Activated CD8-positive, alpha-beta memory T cell treated with anti-CD3 and anti-CD28 coated beads for 24 hours (primary cell): ENCODE results near the gene SUSD1.
"Not testable (repeated sequence)": the region's sequence is repeated elsewhere in the genome, so short reads cannot be mapped to it uniquely, and the experiment has no call there.

Experiments used
- DNase-seq: peaks from one replicate; pipeline ENCODE4 v3.0.0-alpha.2; 2020

Gene SUSD1

DNA sequence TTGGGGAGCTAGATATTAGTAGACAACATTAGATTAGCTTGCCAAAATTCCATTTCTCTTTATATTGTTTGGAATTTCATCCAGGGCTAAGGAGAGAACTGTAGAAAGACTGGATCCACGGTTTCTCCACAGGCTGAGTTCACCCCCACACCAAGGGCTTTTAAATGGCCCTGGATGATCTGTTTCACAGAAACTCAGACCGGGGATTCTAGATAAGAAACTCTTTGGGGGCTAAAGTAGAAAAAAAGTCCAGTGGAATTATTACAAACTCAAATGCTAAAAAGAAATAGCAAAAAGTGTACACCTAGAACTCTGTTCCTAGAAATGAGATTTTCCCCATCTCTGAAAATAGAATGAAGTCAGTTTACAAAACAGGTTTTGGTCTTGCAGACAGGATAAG, 80.9 kb downstream of the SUSD1 start:
- no peak for DNase-seq

GRCh38 chr9:112093870-112094216, 81.3 kb downstream of the SUSD1 start:
- DNase-seq, result no peak

- no peak for DNase-seq
Observed at GRCh38 chr9:112093147-112093869, 81.8 kb downstream of the SUSD1 start.

DNA sequence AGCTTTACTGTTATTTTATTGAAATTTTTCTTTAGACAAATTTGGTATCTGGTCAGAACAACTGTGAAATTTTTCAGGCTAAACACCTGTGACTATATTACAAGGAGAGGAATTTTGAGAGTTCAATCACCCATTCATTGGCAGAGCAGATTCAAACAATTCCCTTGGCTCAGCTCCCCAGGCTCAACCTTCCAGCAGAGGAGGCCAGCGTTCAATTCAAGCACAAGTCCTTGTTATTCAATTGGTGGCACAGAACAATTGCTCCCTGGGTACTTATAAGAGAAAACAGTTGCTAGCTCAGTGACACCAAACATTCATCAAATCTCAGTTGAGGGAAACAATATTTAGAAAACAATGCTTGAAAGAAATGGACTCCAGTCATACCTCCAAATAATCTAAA, 83.3 kb downstream of the SUSD1 start:
- no peak for DNase-seq

DNA sequence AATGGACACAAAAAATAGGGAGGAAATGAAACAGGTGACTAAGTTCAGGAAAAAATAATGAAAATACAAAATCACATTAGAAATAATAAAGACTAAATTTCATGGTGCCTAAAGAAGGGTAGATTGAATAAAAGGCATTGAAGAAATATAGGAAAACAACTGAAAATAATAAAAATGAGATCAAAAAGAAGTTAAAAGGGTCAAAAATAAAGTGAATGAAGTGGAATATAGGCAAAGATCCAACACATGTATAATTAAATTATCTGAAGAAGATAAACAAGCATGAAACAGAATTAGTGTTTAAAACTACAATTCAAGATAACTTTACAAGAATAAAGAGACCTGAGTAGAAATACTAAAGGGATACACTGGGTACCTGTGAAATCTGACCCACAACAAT, 87.6 kb downstream of the SUSD1 start:
- no peak for DNase-seq

DNA sequence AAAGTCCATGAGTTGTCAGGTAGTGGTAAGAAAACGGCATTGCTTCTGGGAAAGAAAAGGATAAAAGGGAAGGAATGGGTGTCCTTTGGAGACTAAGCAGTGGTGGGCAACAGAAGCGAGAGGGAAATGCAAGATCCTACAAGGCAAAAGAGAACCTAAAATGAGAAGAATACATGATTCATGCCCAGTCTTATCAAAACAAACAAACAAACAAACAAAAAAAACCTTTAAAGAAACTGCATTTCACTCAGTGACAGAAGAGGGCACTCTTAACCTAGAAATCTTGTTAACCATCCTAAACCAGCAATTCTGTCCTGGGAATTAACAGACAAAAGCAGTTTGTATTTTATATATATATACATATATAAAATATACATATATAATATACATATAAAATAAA, 88.5 kb downstream of the SUSD1 start:
- no peak for DNase-seq

GRCh38 chr9:112084907-112085306, 90.2 kb downstream of the SUSD1 start:
- no peak for DNase-seq

DNA sequence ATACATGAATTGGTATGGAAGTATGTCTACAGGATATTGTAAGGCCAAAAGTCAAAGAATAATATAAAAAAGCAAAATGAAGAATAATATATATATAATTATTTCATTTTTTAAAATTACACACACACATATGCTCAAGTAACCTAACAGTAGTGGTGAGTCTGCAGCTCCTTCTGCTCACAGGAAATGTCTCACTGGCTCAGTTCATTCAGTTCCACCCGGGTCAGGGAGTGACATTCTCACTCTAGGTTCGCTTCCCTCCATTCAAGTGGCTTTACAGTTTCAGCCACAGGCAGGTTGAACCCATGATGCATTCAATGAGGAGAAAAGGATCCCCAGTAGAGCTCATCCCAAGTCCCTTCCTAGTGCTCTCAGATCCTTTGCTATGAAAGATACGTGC, 90.8 kb downstream of the SUSD1 start:
- no peak for DNase-seq

DNA sequence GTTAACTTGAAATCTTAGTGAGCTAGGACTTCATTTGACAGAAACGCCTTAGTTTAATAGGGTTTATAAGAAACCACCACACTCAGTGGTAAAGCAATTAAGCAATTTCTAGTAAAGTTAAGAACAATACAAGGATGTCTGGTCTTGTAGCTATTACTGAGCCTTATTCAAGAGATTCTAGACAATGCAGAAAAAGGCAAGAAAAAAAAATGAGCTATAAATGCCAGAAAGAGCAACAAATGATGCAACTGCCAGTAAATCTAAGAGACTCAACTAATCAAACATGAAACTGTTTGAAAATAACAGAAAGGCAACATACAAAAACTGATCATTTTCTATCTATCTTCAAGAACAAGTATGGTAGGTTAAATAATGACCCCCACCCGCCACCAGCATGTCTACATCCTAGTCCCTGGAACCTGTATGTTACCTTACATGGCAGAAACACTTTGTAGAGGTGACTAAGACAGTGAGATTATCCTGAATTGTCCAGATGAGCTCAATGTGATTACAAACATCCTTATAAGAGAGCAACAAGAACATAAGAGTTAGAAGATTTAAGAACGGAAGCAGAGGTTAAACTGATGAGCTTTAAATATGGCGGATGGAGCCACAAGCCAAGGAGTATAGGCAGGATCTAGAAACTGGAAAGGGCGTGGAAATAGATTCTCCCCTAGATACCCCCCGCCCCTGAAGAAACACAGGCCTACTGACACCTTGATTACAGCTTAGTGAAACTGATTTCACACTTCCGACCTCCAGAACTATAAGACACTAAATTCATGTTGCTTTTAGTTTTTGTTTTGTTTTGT, 93.0 kb downstream of the SUSD1 start:
- DNase-seq, result no peak

DNA sequence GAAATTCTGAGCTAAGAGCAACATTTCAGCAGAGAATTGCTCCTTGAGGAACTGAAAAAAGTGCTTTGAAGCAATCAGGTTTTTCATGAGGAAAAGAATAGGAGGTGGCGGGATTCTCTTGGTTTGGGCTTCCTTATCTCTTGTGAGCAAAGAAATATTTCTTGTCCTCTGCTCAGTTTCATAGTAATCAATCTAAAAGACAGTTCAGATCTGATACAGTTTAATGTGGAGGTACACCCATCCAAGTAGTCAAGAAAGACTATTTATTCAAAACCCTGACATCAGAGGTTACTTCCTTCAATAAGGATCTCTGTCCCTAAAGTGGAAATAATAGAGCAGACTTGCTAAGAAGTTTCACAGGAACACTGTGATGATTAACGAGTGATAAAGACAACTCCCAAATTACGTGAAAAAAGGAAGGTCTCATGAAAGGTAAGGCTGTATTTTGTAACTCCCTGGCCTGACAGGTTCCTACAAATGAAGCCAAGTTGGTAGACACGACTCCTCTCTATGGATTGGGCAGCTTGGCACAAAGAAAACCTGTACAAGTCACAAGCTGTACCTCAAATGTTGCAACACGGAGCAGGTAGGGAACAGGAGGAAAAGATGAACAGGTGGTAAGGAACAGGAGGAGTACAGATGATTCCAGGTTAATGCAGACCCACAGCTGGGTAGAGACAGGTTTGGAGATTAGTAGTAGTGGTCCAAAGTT, 94.1 kb downstream of the SUSD1 start:
- no peak for DNase-seq

DNA sequence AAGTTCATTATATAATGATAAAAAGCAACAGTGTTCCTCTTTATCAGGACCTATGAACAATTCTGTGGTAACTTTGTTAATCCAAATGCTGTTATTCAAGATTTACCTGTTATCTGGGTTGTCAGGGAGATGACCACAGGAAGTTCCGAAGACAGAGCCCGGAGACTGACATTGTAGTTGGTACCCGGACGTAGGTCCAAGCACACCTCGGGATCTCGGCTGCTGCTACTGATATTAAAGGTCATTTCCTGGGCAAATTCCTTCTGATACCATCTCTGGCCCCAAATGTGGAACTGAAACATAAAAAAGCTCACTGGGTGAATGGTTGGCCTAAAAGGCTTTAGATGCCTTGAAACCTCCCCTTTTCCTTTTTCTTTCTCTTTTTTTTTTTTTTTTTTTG, 96.7 kb downstream of the SUSD1 start:
- no peak for DNase-seq

DNA sequence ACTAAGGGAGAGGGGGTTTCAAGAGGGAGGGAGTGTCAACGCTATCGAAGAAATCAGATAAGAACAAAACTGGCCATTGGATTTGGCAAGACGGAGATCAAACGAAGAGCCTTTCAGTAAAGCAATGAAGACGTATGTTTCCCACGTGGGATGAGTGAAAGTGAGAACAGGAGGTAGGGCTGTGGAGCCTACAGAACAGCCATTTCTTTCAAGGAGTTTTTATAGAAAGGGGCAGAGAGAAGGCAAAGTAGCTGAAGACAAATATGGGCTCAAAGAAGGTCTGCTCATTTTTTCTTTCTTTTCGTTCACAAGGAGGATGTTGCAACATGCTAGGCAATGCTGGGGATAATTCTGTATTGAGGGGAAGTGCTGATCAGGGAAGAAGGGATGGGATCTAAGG, 98.3 kb downstream of the SUSD1 start:
- no peak for DNase-seq

DNA sequence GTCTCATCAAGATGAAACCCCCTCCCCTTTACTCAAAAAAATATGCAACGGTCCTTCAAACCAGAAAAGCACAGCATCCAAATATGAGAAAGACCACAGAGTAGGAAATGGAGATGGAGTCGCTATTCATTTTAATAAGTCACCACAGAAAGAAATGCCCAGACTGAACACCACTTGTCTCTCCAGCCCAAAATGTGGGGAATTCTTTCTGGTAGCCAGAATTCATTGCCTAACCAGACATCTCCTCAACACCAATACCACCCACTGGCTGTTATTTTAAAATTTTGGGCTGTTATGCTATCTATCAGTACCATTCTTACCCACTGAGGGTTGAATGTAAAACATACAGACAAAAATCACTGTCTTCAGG, 100.1 kb downstream of the SUSD1 start:
- DNase-seq, result no peak

- DNase-seq, result peak; percentile 81
Observed at GRCh38 chr9:112074250-112075008, 100.7 kb downstream of the SUSD1 start.

- not testable (repeated sequence) for DNase-seq
Observed at GRCh38 chr9:112073639-112074173, 101.4 kb downstream of the SUSD1 start.

DNA sequence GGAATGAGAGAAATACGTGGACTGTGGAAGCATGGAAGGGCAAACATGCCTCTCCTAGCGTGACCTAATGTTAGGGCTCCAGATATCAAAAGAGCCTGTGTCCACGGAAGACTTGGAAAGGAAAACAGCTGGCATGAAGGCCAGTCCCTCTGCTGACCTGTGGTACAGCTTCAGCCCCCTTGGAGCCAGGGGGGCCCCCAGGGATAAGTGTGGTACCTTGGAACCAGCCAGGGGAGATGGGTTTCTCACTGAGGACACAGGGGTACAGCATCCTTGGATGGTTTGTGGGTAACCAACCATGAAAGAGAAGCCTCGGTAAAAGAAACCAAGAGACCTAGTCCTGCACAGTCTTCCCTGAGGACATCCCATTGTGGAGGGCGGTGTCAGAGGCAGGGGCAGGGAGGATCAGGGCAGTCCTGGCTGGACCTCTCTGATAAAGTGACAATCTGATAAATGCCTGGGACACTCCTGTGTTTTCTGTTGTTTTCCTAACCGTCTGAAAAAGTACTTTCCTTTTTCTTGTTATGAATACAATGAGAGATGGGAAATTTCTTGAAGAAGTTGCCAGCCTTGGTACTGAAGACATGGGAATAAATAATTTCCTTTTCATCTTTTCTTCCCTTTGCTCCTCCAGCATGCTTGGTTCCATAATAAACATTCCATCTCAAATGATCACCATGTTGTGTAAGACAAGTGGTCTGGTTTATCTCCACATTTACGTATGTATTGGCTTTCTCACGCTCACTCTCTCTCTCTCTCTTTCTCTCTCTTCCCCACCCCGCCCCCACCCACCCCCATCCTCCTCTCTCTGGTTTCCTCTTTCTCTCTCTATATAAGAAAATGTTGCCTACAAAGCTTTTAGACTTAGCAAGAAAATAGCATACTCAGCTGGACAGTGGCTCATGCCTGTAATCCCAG, 102.1 kb downstream of the SUSD1 start:
- DNase-seq, result no peak

- DNase-seq, result no peak
Observed at GRCh38 chr9:112069318-112070169, 105.6 kb downstream of the SUSD1 start.

DNA sequence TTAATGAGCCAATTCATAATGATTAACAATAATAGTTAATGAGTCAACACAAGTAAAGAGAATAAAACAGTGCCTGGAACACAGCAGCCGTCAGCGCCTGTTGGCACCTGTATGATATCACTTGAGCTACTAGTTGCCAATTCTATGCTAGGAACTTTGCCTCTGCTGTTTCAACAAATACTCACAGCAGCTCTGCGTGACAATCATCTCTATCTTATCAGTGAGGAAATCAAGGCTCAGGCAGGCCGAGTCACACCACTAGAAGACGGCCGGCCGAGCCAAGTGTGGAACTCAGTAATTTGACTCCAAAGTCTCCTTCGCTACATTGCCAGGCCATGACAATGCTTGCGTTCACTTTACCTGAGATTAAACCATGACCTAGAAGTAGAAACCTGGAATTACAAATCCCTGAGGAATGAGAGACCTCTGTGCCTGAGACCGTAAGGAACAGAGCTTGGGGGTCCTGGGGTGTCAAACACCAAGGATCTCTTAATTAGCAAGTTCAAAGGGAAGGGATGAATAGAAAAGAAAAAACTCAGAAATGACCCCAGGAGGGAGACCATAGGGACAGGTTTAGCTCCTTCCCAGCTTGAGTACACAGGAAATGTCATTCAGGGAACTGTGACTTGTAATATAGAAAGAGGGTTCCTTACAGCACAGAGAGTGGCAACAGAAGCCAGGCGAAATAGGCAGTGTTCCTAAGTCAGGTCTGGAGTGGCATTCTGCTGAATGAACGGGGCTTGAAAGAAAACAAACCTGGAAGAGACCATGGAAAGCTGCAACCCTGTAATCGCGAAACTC, 109.1 kb downstream of the SUSD1 start:
- no peak for DNase-seq

- no peak for DNase-seq
Observed at GRCh38 chr9:112064871-112065270, 110.2 kb downstream of the SUSD1 start.

DNA sequence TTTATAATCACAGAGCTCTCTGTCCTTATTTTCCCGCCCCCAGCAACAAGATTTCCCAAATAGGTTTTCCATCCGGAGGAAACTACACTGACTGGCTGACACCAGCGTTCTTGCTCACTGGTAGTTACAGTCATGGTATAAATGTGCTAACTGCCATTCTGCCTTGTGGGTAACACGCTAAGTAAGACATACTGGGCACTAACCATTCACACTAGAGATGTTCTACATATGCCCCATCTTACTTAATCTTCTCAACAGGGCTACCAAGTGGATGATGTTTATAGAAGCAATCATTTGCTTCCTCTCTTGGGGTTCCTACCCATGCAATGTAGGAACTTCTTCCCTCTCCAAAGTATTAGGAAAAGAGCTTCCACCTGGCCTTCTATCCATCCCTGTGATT, 111.5 kb downstream of the SUSD1 start:
- DNase-seq, result no peak
